Hypothalamus (tissue), 51 donors: ENCODE measurements around the gene SLC7A6.

Experiments
- DNase-seq, 51 donors: peaks; one replicate each; lab custom pipeline; 2025; lab: John Stamatoyannopoulos, UW

SLC7A6 gene

DNA sequence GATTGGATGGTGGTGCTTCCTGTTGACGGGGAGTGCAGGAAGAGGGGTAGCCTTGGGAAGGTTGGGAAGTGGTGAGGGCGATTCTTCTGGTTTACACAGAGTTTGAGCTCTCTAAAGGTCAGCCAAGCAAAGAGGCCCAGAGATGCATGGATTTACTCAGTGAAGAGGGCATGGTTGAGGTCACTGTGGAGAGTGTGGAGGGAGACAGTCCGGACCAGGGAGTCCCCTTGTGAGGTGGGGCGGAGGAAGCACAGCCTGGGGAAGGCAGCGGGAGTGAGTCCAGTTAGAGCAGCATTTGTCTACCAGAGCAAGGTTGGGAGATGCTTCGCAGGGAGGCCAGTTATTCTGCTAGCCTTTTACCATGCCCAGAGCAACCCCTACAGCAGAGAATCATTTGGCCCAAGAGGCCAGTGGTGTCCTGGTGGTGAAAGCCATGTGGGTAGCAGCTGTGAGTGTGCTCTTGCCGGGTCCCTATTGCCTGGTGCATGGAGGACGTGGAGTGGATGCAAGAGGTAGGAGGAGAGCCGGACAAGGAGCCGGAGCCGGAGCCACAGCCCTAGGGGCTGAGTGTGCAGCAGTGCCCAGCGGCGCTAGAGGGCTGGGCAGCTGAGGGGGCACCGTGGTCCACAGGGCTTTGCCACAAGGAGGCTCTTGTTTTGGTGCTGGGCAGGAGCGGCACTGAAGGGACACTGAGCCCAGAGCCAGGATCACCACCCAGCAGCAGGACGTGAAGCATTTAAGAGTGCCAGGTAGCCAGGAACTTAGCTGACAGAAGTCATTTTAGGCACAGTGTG lies 74.2 kb downstream of the SLC7A6 start:
- DNase-seq = no peak

DNA sequence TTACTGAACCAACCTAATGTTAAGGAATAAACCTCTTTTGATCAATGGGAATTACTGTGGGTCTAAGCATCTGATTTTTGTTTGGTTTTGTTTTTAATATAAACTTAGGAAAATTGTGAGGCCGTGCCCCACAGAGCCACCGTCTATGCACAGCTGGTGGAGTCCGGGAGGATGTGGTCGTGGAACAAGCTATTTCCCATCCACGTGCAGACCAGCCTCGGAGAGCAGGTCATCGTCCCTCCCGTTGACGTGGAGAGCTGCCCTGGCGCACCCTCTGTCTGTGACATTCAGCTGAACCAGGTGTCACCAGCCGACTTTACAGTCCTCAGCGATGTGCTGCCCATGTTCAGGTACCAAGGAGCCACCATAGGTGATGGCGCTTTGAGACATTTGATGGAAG lies 74.9 kb downstream of the SLC7A6 start:
- no peak for DNase-seq

DNA sequence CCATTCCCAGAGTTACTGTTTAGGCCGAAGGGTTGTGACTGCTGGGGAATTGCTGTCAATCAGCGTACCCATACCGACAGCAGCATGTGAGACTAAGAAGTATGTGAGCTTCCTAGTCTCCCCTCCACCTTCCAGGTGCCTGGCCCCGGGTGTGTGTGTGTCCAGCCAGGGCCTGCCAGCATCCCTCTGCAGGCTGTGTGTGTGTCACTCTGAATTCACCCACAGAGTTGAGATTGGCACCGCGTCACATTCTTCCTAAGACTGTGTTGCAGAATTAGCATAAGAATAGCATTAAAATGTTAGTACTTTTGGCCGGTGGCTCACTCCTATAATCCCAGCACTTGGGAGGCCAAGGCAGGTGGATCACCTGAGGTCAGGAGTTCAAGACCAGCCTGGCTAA lies 78.3 kb downstream of the SLC7A6 start:
- no peak for DNase-seq

DNA sequence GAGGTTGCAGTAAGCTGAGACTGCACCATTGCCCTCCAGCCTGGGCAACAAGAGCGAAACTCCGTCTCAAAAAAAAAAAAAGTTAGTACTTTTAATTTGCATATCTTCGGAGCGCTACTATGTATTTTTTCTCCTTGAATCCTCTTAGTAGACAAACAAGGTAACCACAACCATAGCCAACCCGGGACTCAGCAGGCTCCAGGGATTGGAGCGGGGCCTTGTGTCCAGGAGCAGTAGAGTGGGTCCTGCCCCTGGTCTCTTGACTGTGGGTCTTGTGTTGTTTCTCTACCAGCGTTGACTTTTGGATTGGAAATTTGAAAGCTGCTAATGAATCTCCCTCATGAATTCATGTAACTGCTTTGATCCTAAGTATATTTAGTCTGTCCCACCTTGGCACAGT lies 78.8 kb downstream of the SLC7A6 start:
- DNase-seq = no peak

DNA sequence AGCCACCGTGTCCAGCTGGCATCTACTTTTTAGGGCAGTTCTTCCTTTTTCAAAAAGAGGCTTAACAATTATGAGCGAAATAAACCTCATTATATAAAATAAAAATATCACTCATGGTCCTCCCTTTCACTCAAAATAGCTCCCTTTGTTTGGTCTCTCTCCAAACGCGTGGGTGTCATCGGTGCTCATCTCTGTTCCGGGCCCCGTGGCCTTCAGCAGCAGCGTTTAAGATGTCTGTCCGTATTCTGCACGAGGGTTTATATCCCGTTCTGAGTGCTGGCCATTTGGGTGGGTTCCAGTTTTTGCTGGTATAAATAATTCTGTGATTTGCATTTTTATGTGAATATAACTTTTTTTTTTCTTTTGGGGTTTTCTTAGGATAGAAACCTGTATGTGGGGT lies 79.9 kb downstream of the SLC7A6 start:
- DNase-seq = no peak

DNA sequence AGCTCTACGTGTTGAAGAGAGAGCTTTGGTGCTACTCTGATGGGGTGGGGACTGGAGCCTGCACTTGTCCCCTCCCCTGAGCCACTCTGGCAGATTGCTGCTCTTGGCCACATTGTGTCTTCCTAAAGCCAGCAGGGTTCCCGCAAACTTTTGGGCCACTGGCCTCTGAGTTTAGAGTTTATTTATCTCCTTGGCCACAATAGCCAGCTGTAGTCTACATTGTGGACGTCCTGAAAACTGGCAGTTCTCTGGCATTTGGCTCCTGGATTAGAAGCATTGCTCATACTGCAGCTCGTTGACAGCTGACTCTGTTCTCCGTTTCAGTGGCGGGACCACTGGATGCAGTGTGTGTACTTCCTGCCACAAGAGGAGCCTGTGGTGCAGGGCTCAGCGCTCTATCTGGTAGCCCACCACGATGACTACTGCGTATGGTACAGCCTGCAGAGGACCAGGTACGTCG lies 81.1 kb downstream of the SLC7A6 start:
- no peak for DNase-seq

DNA sequence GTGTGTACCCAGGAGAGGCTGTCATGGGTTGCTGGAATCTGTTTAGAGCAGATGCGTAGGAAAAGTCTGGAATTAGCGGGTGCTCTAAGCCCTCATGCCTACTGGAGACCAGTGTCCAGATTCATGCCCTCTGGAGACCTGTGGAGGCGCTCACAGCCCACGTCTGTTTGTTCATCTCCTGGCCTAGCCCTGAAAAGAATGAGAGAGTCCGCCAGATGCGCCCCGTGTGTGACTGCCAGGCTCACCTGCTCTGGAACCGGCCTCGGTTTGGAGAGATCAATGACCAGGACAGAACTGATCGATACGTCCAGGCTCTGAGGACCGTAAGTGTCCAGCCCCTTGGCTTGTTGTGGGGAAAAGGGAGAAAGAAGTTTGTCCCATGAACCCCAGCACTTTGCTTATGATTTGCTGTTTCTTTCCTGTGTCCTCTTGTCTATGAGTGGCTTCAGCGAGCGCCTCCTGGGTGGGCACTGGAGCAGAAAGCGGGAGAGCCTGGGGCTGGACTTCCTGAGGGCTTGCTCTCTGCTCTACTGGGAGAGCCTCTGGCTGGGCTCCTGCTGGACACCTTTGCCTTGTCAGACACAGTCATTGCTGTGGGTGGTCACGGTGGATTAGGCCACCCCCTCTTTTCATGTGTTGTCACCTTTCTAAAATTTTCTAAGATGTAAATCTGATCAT lies 81.8 kb downstream of the SLC7A6 start:
- DNase-seq = no peak

DNA sequence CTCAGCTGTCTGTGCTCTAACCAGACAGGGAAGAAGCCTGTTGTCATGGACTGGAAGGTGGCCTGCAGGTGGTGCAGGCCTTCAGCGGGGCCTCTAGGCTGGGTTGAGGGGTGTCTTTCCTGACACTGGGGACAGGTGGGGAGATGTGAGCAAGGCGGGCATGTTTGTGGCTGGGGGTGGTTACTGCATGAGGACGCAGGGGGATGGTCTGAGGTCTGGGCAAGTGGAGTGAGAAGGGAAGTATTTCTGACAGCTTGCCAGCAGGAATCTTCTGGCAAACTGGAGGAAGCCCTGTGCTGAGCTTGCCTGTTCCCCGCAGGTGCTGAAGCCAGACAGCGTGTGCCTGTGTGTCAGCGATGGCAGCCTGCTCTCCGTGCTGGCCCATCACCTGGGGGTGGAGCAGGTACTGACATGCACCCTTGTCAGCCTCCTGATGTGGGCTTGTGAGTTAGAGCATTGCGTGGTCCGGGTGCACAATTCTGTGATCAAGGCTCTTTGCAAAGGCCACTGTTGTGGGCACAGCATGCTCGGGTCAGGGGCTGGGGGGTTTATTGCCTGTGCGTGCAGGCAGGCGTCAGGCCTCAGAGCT lies 82.7 kb downstream of the SLC7A6 start:
- DNase-seq = no peak

DNA sequence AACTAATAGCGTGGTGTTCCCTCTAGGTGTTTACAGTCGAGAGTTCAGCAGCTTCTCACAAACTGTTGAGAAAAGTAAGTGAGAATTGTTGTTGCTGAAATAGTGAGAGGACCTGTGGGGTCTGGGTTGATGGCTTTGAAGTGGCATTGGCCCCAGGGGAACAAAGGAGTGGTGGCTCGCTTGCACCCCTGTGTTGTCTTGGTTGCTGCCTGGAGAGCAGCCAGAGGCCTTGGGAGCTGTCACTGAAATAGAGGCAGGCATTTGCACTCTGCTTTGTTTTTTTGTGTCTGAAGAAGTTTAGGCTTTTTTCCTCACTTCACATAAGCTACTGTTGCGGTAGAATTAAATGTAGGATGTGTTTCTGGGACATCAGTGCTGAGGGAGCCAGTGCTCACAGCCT lies 83.3 kb downstream of the SLC7A6 start:
- no peak for DNase-seq

DNA sequence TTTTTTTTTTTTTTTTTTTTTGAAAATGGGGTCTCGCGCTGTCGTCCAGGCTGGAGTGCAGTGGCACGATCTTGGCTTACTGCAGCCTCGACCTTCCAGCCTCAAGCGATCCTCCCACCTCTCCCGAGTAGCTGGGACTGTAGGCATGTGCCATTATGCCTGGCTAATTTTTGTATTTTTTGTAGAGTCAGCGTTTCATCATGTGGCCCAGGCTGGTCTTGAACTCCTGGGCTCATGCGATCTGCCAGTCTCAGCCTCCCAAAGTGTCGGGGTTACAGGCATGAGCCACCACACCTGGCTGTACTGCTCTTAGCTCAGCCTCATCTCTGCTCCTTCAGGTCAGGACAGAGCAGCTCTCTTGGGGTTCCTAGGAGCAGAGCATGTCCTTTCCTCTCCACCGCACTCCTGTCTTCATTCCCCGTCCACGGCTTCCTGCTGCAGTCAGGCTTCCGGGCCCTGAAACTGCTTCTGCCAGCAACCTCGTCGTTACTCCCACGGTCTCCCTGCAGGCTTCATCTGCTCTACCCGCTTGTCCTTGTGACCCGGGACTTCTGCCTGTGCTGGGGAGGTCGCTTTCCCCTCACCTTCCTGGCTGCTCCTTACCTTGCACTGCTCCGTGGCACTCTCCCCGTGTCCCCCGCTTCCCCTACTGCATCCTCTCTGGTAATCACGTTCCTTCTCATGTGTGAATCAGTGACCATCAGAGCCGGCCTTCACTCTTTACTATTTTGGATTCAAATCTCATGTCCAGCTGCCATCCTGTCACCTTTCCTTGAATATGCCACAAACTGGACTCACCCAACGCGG lies 84.5 kb downstream of the SLC7A6 start:
- DNase-seq = no peak

DNA sequence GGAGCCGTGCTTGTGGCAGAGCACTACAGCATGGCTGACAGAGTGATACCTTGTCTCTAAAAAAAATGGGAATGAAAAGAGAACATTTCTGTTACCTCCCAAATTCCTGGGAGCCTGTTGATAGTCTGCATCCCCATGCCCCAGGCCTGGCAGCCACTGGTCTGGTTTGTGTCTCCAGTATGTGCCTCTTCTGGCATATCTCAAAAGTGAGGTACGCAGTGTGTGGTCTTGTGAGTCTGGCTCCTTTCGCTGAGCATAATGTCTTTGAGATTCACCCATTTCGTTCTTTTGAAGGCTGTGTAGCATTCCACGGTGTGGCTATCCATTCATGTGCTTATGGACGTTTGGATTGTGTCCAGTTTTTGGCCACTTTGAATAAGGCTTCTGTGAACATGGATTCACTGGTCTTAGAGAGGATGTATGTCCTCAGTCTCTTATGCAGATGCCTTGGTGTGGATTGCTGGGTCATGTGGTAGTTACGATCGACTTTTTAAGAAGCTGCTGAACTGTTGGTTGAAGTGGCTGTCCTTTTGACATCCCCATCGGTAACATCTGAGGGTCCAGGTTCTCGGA lies 85.6 kb downstream of the SLC7A6 start:
- no peak for DNase-seq

DNA sequence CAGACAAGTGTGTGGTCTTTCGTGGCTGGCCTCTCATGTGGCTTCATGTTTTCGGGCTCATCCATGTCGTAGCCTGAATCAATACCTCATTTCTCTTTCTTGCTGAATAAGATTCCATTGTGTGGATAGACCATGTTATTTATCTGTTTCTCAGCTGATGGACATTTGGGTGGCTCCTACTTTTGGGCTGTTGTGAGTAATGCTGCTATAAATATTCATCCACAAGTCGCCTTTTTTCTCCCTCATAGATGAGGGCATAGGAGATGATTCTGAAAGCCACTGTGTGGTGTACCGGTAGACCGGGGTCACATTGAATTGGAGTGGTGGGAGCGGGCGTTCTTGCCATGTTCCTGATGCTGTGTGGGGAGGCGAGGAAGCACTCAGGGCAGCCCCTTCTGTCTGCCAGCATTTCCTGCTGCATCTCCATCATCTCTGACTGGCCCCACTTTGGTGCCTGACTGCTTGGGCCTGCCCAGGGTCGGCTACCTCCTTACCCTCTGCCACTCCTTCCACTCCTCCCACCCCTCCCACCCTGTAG lies 86.6 kb downstream of the SLC7A6 start:
- no peak for DNase-seq
